HepG2 (cell line): ENCODE measurements around the gene NIFK. TPM values are rescaled to one million over a fixed set of nuclear protein-coding genes. Genes with fewer than 3 reads are reported as not detected.

ENCODE experiments used
- EP300 ChIP-seq, 3 experiments: sonication (generic) in 1 of 3; formaldehyde crosslinking in 1 of 3; IDR thresholded peaks; 2 replicates each; pipeline versions ENCODE4 v1.5.1 to v1.6.1; 2011 to 2020; ENCODE audit warnings: low read depth in 2 of 3, low read length in 2 of 3, borderline replicate concordance in 1 of 3, improper control_type of control experiment in 1 of 3, mild to moderate bottlenecking in 1 of 3, missing genetic modification reagents in 1 of 3, moderate library complexity in 1 of 3
- GTF2F1 ChIP-seq: fragments of 150-350 bp; IDR thresholded peaks from 2 replicates; pipeline ENCODE4 v1.6.1; 2014; ENCODE audit warnings: low read length
- HNRNPUL1 ChIP-seq: fragments of 200-400 bp; formaldehyde crosslinking; IDR thresholded peaks from 2 replicates; pipeline ENCODE4 v1.6.1; 2017; ENCODE audit warnings: low read depth, mild to moderate bottlenecking, low read length, moderate library complexity
- MED8 ChIP-seq: sonication (generic); formaldehyde crosslinking; IDR thresholded peaks from 2 replicates; pipeline ENCODE4 v1.8.1; 2023; ENCODE audit warnings: mild to moderate bottlenecking, missing genetic modification reagents; ENCODE audit not compliant: insufficient replicate concordance
- MEIS2 ChIP-seq: sonication (generic); formaldehyde crosslinking; IDR thresholded peaks from 2 replicates; pipeline ENCODE4 v1.9.0; 2021; ENCODE audit warnings: mild to moderate bottlenecking, missing genetic modification reagents
- MXD4 ChIP-seq: IDR thresholded peaks from 2 replicates; pipeline ENCODE4 v1.6.1; 2016; ENCODE audit warnings: mild to moderate bottlenecking, missing biosample characterization, missing genetic modification reagents
- NKX3-1 ChIP-seq: sonication (generic); formaldehyde crosslinking; IDR thresholded peaks from 2 replicates; pipeline ENCODE4 v1.5.0; 2020; ENCODE audit warnings: missing genetic modification reagents
- PITX1 ChIP-seq: sonication (generic); formaldehyde crosslinking; IDR thresholded peaks from 2 replicates; pipeline ENCODE4 v1.5.1; 2020; ENCODE audit warnings: mild to moderate bottlenecking, missing genetic modification reagents
- ZFP1 ChIP-seq: IDR thresholded peaks from 2 replicates; pipeline ENCODE4 v1.6.1; 2016
- ZNF326 ChIP-seq: sonication (generic); formaldehyde crosslinking; IDR thresholded peaks from 2 replicates; pipeline ENCODE4 v1.4.0; 2020; ENCODE audit warnings: missing genetic modification reagents, borderline replicate concordance
- polyA plus RNA-seq, 8 experiments: library from polyadenylated mRNA; depleted of rRNA in 3 of 8; stranded (reverse) in 7 of 8; unstranded in 1 of 8; fragments of >200 nt; fragmentation: Illumina TruSeq in 4 of 8; extraction: Trizol in 4 of 8; gene quantifications; 2 replicates each; pipeline versions ENCODE4 v1.2.1 to v1.2.3, GENCODE V29; 2011 to 2016; ENCODE audit warnings: low read depth in 4 of 8, missing spikeins in 1 of 8, mixed read lengths in 1 of 8; ENCODE audit not compliant: insufficient read depth in 1 of 8
- total RNA-seq, 5 experiments: library from RNA; depleted of rRNA; stranded (reverse); fragments of >200 nt; fragmentation: Illumina TruSeq; extraction: Trizol; gene quantifications; 2 replicates each; pipeline ENCODE4 v1.2.3, GENCODE V29; 2016; ENCODE audit warnings: low read depth in 1 of 5
- TF ChIP-seq, protein P1 (sequence below), 2 experiments: sonication (generic) in 1 of 2; formaldehyde crosslinking in 1 of 2; IDR thresholded peaks; 2 replicates each; pipeline versions ENCODE4 v1.6.1 to v1.9.0; 2014 to 2022; ENCODE audit warnings: antibody characterized with exemption in 1 of 2, borderline replicate concordance in 1 of 2, inconsistent platforms in 1 of 2, low read depth in 1 of 2, missing genetic modification reagents in 1 of 2

The NIFK gene
- total and polyA plus RNA-seq, 2 of the 13 experiments (the other 11 are each of a cell fraction or from before 2014, with no cell fraction given) = 19.6 to 105 TPM

DNA sequence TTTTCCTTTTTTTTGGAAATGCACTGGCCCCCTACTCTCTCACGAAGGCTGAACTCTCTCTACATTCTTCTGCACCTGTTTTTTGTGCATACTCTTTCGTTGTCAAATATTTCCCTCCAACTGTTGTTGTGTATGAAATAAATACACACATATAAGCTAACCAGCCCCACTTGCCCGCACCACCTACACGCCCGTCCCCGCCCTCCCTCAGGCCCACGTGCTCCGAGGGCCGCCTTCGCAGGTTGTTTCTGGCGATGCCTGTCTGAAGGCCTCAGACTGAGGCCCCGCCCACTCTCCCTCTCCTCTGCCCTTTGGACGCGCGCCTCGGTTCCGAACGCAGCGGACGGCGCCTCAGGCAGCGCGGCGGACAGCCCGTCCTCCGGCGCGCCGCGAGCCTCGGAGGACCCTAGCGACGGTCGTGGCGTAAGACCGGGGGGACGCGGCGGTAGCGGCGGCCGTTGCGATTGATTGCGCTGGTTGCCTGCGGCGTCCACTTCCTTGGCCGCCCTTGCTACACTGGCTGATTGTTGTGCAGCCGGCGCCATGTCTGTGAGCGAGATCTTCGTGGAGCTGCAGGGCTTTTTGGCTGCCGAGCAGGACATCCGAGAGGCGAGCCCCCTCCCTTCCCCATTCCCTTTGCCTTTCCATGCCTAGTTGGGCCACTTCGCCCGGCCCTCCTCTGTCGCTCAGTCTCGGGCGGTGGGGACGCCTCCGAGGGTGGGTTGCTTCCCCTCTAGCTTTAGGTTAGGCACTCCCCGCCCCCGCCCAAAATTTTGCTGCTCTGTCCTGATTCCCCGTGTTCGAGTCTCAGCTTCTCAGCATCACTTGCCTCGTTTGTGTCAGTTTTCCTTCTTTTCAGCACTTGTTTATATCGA, 18.8 kb upstream of the NIFK start, which contains the start of gene TSN (continued):
- no peak; the same call in 1 of the 2 replicates for TF ChIP-seq ZNF326 (CRISPR knock-in tag)
- peak; percentile 29; the same call in 1 of the 2 replicates for TF ChIP-seq PITX1 (CRISPR knock-in tag)
- TF ChIP-seq MED8 (CRISPR knock-in tag) = peak; percentile 79
- TF ChIP-seq HNRNPUL1 = peak; percentile 50; the same call in 1 of the 2 replicates
- peak; percentile 81; the same call in 1 of the 2 replicates for TF ChIP-seq ZFP1 (CRISPR knock-in tag)
- TF ChIP-seq MEIS2 = peak; percentile 81; the same call in 1 of the 2 replicates
- TF ChIP-seq EP300 (IDR thresholded peaks at IDR 0.05; ENCODE audit: low read depth in 2 of 2, low read length in 2 of 2) = 0 out of 4 replicates have a peak, but pooled peaks of 1 of the 2 experiments have one; percentile 24
- TF ChIP-seq EP300 (CRISPR knock-in tag; IDR thresholded peaks at IDR 0.05; ENCODE audit: borderline replicate concordance) = peak; percentile 77
- TF ChIP-seq MXD4 (CRISPR knock-in tag) = peak; percentile 99
- TF ChIP-seq GTF2F1 = peak; percentile 57; the same call in 1 of the 2 replicates
- TF ChIP-seq NKX3-1 (CRISPR knock-in tag) = peak; percentile 48
- TF ChIP-seq, protein P1, sequence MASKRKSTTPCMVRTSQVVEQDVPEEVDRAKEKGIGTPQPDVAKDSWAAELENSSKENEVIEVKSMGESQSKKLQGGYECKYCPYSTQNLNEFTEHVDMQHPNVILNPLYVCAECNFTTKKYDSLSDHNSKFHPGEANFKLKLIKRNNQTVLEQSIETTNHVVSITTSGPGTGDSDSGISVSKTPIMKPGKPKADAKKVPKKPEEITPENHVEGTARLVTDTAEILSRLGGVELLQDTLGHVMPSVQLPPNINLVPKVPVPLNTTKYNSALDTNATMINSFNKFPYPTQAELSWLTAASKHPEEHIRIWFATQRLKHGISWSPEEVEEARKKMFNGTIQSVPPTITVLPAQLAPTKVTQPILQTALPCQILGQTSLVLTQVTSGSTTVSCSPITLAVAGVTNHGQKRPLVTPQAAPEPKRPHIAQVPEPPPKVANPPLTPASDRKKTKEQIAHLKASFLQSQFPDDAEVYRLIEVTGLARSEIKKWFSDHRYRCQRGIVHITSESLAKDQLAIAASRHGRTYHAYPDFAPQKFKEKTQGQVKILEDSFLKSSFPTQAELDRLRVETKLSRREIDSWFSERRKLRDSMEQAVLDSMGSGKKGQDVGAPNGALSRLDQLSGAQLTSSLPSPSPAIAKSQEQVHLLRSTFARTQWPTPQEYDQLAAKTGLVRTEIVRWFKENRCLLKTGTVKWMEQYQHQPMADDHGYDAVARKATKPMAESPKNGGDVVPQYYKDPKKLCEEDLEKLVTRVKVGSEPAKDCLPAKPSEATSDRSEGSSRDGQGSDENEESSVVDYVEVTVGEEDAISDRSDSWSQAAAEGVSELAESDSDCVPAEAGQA (IDR thresholded peaks at IDR 0.05; ENCODE audit: low read depth) = peak; percentile 92
- TF ChIP-seq, protein P1 (CRISPR knock-in tag; IDR thresholded peaks at IDR 0.05; ENCODE audit: borderline replicate concordance) = no peak
